HG03196 (cell line): ENCODE data around the gene KCNIP3.
"Not testable (repeated sequence)": the region's sequence is repeated elsewhere in the genome, so short reads cannot be mapped to it uniquely, and the experiment has no call there.

Source experiments
- ATAC-seq: cut with Tn5 transposase; IDR thresholded peaks from one replicate; pipeline ENCODE4 v1.9.1; 2021; ENCODE audit not compliant: unreplicated experiment

KCNIP3 gene

DNA sequence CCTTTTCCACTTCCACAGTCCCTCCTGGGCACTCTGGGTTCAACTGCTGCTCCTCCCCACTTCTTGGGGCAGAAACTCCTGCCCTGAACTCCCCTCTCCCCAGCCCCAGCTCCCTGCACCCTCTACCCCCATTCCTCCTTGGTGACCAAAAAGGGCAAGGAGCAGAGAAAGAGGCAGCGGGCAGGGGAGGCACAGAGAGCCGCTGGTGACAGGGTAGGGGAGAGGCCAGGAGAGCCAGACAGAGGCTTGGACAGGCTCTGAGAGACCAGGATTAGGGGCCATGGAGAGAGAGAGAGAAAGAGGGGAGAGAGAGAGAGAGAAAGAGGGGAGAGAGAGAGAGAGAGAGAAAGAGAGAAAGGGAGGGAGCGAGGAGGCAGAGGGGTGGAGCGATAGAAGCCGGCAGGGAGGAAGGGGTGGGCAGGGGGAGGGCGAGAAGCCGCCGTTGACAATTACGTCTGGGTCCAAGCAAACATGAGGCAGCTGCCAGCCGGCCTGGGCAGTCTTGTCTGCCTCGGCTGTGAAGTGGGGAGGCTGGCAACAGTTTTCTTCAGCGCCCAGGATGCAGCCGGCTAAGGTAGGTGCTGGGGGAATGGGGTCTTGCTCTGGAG, at the start of gene KCNIP3:
TSS of gene KCNIP3 (plus strand) at position 468 of the 608 bp plus-strand sequence. CDS start at position 560, 92 bp downstream.
- no peak for ATAC-seq

DNA sequence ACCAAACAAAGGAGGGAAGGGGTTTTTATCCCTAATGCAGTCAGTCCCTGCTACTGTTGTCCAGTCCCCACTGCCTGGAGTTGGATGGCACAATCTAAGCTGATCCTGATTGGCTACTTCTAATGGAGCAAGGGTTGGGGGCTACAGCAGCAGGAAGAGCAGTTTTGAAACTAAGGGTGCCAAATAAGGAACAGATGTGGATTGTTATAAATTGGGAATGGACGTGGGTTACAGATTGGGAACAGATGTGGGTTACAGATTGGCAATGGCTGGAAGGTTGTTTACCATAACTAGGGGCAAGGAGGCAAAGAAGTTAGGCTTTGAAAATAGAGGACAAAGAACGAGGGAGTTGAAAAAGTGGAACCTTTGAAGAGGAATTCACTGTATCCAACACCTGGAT, 38.9 kb upstream of the KCNIP3 start:
- no peak for ATAC-seq

DNA sequence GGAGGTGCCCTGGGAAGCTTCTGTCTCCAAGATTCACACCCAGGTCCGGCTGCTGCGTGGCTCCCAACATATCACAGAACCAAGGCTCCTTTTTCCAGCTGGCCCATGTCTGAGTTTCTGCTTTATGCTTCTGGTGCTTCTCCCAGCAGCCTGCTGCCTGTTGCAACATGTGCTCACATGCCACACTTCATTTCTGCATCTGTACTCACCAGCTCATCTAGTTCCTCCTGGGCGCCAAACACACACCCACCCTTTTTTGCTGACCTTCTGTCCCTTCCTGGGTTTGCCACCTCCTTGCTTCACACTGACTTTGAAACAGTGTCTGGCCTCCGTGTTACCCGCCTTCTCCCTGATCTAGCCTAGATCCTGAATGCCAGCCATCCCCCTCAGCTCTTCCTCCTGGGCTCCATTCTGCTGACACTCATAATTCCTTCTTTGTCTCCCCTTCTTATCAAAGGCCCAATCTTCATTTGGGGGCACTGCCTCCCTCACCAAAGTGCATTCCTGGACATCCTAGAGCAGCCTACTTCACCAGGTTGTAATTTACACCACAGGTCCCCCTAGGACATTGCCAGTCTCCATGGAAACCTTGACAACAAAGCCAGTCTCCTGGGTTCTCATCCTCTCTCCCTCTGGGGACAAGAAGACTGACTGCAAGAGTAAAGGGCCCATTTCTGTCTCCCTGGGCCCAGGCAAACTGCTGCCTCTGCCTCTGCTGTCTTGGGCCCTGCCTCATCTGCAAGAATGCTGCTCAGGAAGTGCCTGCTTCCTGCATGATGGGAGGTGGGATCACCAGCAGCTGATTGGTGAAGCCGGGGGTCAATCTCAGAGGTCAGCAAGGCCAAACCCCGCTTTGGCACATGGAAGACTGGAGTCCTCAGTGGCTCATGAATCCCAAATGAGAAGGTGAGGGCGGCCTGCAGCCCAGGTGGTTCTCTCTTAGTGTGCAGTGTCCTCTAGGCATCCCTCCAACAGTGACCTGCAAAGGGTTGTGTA, 36.8 kb upstream of the KCNIP3 start:
- no peak for ATAC-seq

DNA sequence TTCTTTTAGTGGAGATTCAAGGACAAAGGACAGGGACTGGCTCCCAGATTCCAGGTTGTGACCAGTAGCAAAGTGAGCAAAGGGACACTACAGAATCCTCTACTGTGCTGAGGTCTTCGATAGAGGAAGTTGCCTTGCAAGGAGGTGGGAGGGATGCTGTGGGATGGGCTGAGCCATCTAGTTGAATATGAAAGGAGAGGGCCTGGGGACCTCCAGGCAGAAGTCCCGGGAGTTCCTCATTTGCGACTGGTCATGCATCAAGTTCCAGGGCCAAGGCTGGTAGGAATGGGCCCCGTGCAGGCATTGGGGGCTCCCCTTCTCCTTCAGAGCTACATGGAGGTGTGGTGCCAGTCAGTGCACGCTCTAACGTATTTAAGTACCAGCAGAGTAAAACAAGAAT, 35.5 kb upstream of the KCNIP3 start:
- no peak for ATAC-seq

DNA sequence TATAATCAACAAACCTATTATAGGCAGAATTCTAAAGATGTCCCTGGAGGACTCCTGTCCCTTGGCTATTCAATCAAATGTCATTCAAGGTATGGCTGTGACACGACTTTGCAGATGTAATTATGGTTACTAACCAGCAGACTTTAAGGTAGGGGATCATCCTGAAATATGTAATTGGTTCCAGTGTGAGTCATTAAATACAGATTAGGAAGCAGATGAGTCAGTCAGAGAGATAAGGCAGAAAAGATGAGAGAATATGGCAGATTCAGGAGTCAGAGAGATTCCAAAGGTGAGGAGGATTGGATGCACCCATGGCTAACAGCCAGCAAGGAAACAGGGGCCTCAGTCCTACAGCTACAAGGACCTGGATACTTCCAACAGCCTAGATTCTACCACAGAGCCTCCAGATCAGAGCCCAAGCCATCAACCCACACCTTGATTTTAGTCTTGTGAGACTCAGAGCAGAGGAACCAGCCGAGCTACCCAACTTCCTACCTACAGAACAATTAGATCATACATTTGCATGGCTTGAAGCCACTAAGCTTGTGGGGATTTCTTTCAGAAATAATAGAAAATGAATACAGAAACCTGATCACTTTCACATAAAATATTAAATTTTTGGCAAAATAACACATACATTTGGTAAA, 34.1 kb upstream of the KCNIP3 start:
- no peak for ATAC-seq

DNA sequence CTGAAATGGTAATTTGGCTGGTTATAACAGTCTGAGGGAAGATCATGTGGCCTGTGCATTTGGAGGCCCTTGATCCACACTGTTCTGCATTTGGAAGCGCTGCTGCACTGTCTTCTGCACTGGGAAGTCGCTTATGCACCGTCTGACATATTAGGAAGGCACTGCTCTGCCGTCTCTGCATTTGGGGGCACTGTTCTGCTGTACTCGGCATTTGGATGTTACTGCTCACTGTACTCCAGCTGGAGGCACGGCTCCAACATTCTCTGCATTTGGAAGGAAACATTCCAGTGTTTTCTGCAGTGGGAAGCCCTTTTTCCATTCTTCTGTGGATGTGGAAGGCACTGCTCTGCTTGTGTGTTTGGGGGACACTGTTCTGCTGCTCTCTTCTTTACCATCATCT, 32.5 kb upstream of the KCNIP3 start:
- ATAC-seq, result no peak

DNA sequence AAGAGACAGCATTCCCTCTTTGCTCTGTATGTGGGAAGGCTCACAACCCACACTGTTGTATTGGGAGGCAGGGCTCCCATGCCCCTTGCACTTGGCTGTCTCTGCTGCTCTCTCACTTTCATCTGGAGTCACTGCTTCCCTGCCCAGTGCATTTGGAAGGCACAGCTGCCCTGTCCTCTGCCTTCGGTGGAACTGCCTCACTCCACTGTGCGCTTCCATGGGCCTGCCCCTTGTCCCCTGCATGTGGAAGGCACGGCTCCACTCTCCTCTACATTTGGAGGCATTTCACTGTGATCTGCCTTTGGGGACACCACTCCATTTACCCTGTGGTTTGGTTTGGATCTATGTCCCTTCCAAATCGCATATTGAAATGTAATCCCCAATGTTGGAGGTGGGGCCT, 32.0 kb upstream of the KCNIP3 start:
- ATAC-seq, result no peak

DNA sequence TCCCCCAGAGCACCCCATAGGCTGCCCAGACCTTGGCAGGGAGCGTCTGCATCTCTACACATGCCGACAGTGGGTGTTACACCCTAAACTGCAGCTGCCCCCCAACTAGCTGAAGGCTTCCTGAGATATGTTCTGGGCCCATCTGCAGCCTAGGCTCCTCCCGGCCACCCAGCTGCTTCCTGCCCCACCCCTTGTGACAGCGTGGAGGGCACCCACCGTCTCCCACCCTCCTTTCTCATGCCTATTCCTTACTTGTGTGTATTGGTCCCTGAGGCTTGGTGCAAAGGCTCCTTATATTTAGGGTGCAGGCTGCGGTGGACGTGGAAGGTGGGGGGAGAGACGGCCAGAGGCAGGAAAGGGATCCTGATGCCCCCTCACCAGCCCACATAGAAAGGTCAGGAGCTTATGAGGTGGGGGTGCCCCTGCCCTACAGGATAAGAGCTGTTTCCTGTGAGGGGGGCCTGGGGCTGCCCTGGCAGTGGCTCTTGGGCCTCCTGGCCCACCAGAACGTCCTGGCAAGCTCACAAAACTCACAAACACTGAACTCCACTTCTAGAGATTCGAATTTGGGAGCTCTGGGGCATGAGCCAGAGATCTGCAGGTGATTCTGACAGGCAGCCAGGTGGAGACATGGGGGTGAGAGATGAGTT, 30.2 kb upstream of the KCNIP3 start:
- no peak for ATAC-seq

DNA sequence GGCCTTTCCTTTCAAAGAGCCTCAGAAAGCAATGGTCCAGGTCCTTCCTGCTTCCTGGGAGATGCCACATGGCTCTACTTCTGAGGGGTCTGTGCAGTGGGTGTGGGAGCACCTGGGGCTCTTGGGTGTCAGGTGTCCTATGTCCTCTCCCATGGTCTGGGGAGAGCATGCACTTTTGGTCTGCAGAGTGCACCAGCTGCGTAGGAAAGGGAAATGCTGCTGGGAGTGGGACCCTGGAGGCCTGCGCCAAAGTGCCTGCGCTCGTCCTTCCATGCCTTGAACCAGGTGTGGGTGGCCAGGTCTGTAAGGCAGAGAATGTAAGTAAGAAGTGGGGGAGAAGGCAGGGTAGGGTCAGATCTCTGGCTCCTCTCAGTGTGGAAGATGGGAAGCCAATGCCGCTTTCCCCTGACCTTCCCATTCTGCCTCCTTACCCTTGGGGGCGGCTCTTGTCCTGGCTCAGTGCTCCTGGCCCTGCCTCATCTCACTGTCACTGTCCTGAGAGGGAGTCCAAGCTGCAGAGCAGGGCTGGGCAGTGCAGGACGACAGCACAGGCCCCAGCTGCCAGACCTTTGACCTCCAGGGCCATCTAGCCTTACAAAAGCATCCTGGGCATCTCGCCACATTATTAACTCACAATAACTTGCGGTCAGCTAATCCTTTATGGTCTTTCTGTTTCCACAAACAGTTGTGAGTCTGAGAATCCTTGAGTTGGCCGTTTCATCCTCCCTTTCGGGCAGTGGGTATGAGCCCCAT, 29.5 kb upstream of the KCNIP3 start:
- no peak for ATAC-seq

DNA sequence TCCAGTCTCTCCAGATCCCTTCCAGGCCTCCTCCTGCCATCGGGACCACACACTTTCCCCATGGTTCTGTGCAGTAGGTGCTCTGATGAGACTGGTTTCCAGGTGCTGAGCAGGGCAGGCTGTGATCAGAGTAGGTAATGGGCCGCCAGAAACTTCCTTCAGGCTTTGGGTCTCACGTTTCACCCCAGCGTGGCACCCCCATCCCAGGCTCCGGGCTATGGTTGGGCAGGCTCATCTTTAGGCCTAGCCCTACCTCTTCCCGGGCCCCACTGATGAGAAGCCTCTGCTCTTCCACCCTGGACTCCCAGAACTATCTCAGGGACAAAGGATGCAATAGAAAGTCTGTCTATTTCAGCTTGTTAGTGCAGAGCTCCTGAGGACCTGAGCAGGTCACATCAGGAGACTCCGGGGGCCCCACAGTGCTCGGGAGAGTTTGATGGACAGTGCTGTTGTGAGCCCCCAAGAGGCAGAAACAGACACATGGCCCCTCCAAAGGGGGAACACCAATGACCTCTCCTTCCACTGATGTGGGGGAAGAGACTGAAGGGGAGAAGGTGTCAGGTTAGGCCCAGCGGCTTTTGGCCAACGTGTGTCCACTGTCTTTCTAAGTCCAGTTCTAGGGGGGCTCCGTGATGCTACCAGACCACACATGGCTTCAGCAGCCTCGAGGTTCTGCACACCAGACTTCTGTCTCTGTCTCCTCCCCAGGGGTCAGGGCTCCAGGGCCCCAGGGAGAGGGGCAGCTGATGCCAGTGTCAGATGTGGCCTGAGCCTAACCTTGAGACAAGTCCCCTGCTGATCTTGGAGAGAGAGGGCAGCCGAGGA, 28.7 kb upstream of the KCNIP3 start:
- ATAC-seq, result no peak

DNA sequence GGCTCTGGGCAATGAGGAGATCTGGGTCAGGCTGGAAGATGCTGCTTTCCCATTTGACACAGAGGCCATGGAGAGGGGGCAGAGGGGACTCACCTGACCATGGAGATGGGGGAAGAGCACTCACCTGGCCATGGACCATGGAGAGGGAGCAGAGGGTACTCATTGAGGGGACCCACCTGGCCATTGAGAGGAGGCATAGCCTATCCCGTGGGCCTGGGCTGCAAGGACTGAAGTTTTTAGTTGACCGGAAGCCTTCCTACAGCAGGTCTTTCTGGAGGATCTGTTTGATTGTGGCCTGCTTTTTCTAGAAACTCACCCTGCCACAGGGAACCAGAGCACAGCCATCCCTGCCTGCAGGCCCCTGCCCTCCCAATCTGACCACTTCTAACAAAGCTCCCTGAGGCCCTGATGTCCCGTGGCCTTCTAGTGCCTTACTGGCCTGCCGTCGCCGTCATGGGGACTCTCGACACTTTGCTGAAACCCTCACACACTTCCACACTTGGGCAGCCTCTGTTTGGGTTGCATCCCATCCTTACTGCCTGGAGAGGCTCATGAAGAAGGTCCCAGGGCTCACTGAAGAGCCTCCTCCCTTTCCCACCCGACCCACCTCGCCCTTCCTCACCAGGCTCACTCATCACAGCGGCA, 28.0 kb upstream of the KCNIP3 start:
- ATAC-seq, result no peak

DNA sequence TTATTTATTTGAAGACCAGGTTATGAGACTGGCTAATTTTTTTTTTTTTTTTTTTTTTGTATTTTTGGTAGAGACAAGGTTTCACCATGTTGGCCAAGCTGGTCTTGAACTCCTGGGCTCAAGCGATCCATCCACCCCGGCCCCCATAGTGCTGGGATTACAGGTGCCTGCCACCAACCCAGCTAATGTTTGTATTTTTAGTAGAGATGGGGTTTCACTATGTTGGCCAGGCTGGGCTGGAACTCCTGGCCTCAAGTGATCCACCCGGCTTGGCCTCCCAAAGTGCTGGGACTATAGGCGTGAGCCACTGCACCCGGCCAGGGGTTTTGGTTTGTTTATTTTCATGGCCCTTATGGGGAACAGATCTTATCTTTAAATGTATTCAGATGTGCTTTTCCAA, 27.4 kb upstream of the KCNIP3 start:
- not testable (repeated sequence) for ATAC-seq

DNA sequence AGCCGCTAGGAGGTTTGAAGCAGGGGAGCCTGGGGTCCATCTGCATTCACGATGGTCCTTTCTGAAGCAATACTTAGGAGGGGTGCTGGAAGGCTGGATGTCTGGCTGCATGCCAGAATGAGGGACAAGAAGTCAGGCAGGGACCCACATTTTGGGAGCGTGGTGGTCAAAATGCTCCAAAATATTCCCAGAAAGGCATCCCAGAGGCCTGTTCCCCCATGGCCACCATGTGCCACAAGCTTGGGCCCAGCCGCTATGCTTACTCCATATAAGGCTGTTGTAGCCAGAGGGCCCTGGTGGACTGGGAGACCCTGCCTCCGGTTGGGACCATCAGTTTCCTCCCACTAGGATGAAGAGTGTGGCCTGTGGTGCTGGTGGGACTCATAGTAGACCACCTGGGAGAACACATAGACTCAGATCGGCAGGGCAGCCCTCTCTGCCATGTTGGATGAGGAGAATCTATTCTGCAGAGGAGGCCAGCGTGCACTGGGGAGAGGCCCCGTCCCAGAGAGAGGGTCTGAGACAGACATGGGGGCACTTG, 26.5 kb upstream of the KCNIP3 start:
- no peak for ATAC-seq

DNA sequence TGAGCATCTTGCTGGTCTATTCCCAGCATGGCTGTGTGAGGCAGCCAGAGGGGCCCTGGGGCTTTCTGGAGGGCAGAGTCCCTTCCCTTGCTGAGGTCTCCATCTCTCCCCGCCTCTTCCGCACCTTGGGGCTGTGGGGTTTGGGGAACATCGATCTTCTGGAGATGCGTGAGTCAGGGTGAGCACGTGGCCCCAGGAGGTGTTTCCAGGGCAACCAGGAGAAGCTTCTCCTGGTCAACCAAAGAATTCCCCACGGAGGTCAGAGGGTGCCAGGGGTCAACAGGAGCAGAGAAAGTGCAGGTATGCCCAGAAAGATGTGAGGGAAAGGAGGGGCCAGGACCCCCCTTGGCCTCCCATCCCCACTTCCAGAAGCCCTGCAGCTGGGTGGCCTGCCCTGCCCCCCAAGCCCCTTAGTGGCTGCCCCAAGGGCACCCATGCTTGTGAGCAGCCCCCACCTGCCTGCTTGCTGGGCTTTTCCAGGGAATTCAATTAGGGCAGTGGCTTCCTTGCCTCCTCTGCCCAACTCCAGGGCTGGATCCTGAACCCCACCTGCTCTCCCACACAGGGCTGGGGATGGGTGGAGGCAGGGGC, 25.7 kb upstream of the KCNIP3 start:
- ATAC-seq, result no peak

DNA sequence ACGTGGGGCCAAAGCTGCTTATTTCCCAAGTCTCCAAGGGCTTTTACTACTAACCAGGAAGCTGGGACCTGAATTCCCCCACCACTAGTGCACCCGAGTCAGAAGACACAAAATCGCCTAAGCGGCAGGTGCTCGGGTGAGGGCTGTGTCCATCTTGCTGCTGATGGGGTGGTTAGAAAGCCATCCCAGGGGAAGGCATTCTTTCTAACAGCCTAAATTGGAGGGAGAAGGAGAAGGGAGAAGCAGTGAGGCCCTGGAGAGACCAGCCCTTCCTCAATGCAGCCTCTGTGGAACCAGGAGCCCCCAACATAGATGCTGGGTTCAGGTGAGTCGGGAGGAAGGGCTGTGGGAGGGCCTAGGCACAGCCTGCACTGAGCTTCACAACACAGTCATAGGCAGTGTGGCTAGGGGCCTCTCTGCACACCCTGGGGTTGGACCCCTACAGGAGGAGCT, 24.8 kb upstream of the KCNIP3 start:
- no peak for ATAC-seq

DNA sequence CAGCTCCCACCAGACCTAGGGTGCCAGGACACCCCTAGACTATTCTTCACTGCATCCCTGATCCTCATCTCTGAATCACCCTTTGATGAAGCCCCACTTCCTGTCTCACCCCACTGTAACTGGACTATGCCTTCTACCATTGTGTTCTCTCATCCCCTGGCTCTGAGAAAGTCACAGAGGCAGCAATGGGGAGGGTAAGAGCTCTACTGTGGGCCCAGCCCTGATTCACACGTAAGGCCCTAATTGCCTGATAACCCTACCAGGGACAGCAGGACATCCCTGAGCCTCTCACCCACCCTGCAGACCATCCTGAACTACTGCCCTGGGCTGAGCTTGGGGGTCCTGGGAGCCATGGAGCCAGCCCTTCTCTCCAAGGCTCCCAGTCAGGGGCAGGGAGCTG, 24.4 kb upstream of the KCNIP3 start:
- ATAC-seq, result no peak

DNA sequence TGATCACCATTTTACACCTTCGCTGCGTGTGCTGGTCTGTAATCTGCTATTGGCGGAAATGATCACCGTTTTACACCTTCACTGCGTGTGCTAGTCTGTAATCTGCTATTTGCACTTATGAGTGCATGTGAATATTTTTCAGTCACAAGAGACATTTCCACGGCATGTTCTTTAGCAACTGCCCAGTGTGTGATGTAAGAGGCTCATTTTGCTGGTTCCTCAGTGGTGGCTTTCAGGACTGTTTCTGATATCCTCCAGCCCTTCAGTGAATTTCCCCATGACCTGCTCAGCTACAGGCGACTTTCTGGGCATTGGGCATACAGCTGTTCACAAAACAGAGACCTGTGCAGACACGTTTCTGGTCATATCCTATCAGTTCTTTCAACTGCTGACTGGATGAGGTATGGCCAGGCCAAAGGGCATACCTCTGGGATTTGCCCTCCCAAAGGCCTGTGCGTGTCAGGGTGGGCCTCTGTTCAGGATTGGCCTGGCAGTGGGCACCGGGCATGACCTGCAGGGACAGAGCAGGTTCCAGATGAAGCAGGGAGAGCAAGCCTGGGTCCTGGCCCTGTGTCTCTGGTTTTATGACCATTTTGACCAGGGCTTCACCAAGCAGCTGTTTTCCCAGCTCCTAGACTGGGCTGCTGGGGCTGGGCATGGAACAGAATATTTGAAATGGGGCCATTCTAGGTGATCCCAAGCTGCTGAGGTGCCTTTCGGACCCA, 23.4 kb upstream of the KCNIP3 start:
- no peak for ATAC-seq
